GM06990 (cell line): ENCODE data around the gene KSR1.
A peak's percentile ranks its signal among the peaks of the same experiment; 100 is the strongest.
"Not testable (repeated sequence)": the region's sequence is repeated elsewhere in the genome, so short reads cannot be mapped to it uniquely, and the experiment has no call there.

Experiments used
- DNase-seq: peaks from one replicate; pipeline ENCODE4 v3.0.0-alpha.2; 2011; ENCODE audit not compliant: insufficient read length; ENCODE audit errors: extremely low read depth
- H3K27me3 ChIP-seq: replicated peaks from 2 replicates; pipeline ENCODE4 v1.6.0; 2011; ENCODE audit warnings: low read length; ENCODE audit not compliant: control insufficient read depth, insufficient read depth
- H3K36me3 ChIP-seq: 2 replicates; pipeline ENCODE4 v1.5.1; 2011; ENCODE audit warnings: low read length; ENCODE audit not compliant: control insufficient read depth, insufficient read depth
- H3K4me3 ChIP-seq: replicated peaks from 2 replicates; pipeline ENCODE4 v1.5.1; 2011; ENCODE audit warnings: low read depth, mild to moderate bottlenecking, control low read depth, low read length
- TF ChIP-seq, protein P1 (sequence below): IDR thresholded peaks from 2 replicates; pipeline ENCODE4 v1.5.1; 2011; ENCODE audit warnings: low read length, control low read depth, mild to moderate bottlenecking, inconsistent platforms; ENCODE audit not compliant: insufficient read depth, poor library complexity, severe bottlenecking

The KSR1 gene

DNA sequence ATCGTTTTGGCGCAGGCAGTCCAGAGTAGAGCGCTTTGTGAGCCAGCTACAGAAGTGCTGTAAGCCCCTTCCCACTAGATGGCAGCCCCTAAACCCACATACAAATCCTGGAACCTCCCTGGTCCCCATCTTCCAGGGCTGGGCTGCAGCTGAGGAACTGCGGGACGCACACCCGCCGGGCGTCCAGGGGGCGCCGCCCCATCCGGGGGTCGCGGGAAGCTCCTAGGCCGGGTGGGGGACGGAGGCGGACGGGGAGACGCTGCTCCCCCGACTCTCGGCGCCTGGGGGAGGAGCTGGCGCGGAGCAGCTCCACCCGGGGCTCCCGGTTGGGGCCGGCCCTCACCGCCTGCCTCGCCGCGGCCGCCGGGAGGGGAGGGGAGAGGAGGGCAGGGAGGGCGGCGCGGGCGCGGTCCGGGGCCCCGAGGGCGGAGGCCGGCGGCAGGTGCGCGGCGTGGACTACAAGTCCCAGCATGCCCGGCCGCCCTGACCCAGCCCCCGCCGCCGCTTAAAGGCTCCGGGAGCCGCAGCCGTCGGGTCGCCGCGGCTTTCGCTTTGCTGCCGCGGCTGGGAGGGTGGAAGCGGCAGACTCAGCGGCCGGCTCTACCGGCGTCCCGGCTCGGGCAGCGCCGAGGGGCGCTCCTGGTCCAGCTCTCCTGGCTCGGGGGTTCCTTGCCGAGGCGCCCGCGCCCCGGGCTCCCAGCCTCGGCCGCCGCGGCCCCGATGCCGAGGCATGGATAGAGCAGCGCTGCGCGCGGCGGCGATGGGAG is at the start of gene KSR1:
Gene KSR1 (plus strand): TSS at position 535 of the 767 bp plus-strand sequence. CDS start 196 bp downstream, at position 731.
- peak; percentile 90 for DNase-seq
- no peaks in the 10 kb centered on the region for H3K27me3 ChIP-seq
- H3K4me3 ChIP-seq, result peak within 1 kb of the TSS; percentile 94
- peaks cover 2% of the 10 kb centered on the region for H3K36me3 ChIP-seq
- TF ChIP-seq, protein P1, sequence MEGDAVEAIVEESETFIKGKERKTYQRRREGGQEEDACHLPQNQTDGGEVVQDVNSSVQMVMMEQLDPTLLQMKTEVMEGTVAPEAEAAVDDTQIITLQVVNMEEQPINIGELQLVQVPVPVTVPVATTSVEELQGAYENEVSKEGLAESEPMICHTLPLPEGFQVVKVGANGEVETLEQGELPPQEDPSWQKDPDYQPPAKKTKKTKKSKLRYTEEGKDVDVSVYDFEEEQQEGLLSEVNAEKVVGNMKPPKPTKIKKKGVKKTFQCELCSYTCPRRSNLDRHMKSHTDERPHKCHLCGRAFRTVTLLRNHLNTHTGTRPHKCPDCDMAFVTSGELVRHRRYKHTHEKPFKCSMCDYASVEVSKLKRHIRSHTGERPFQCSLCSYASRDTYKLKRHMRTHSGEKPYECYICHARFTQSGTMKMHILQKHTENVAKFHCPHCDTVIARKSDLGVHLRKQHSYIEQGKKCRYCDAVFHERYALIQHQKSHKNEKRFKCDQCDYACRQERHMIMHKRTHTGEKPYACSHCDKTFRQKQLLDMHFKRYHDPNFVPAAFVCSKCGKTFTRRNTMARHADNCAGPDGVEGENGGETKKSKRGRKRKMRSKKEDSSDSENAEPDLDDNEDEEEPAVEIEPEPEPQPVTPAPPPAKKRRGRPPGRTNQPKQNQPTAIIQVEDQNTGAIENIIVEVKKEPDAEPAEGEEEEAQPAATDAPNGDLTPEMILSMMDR, result peak; percentile 52

DNA sequence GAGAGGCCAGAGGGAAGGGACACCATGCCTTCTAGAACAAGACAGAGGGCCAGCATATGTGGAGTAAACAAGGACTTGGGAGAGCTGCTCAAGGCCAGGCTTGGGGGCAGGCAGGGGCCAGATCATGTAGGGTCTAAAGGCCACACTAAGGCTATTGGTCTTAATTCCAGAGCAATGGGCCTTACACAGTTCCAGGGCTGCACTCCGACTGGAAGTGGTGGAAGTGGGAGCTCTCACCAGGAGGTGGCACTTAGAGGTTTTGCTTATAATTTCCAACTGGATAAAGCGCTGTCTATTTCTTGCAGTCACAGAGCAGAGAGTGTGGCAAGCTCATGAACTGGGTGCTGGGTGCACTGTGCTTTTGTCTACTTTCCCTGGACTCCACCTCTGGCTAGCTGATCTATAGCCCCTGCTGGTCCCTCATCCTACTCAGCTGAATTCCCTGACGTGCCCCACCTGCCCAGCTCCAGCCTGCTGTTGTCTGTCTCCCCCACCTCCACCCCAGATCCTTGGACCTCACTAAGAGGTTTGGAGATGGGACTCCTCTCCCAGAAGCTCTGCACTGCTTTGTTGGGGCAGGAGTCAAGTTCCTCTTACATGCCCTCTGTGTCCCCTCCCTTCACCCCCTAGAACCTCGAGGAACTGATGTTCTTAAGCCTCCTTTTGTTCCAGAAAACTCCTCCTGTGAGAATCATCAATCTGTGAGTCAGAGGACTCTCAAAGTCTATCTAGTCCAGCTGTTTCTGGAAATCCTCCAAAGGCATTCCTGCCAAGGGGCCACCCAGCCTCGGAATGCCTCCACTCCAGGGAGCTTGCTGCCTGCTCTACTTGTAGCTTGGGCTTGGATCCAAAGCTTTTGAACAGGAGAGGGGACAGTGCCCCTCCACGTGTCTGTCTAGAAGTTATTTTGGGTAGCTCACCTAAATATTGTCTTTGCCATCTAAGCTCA is 48.1 kb upstream of the KSR1 start:
- Histone ChIP-seq H3K4me3 (no peak overlapping the region), H3K27me3 (no peaks in the 10 kb centered on the region), H3K36me3 (no peaks in the 10 kb centered on the region)
- TF ChIP-seq, protein P1, result no peak
- no peak for DNase-seq

- no peak overlapping the region for H3K4me3 ChIP-seq
- no peak for DNase-seq
- no peaks in the 10 kb centered on the region for H3K27me3 ChIP-seq
- TF ChIP-seq, protein P1, result no peak
- no peaks in the 10 kb centered on the region for H3K36me3 ChIP-seq
Measured at GRCh38 chr17:27408891-27409290, 47.4 kb upstream of the KSR1 start.

- not testable (repeated sequence) for H3K27me3 ChIP-seq, DNase-seq, H3K4me3 ChIP-seq, H3K36me3 ChIP-seq
Measured at GRCh38 chr17:27412158-27412557, 44.1 kb upstream of the KSR1 start.

GRCh38 chr17:27413315-27413714 is 42.9 kb upstream of the KSR1 start:
- no peak for DNase-seq
- Histone ChIP-seq H3K27me3 (no peaks in the 10 kb centered on the region; the same call in 1 of the 2 replicates), H3K4me3 (no peak overlapping the region), H3K36me3 (no peaks in the 10 kb centered on the region)
- TF ChIP-seq, protein P1, result no peak

- Histone ChIP-seq H3K36me3 (no peaks in the 10 kb centered on the region), H3K4me3 (no peak overlapping the region), H3K27me3 (no peaks in the 10 kb centered on the region; the same call in 1 of the 2 replicates)
- TF ChIP-seq, protein P1, result no peak
- DNase-seq, result no peak
Measured at GRCh38 chr17:27413792-27414191, 42.5 kb upstream of the KSR1 start.
